COLO829 (cell line): ENCODE data around the gene ACACA.

Source experiments
- DNase-seq: peaks from one replicate; pipeline ENCODE4 v3.0.0; 2012; ENCODE audit warnings: low spot score

The ACACA gene

GRCh38 chr17:37068266-37068665 is 338.4 kb downstream of the ACACA start:
- DNase-seq: no peak

GRCh38 chr17:37067555-37068111 is 339.0 kb downstream of the ACACA start:
- DNase-seq: no peak

DNA sequence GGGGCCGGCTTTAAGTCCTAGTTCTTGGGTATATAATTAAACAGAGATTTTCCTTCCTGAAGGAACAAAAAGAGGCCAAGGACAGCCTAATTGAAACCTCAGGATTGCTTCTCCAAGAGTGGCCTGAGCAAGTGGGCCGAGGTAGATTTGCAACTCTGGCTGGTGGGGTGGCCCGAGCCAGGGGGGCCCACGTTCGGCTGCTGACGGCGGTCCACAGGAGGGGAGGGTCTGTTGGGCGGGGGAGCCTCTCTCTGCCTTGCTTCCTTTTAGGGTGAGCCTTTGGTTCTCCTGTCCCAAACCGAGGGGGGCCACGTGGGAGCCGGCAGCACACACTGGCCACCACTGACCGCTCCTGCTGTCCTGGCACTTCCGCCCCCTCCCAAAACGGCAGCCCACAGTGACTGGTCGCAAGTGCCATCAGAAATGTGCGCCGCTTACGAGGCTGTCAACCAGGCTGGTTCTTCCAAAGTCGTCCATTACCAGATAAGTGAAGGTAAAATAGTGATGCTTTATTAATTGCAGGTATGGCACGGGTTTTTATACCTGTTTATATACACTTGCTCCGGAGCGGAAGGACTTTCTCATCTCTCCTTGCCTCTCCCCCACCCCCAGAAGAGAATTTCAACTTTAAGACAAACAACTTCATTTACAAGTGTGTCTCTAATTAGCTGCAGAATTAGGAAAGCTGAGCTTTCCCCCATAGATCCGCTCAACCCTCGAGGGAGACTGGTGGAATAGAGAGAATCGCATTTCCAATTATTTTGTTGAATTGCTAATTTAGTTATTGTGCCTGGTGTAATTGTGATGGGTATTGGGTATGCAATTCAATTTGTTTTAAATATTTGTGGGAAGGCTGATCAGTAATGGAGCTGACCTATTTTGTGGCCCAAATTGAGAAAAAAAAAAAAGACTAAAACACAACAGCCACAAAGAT is 340.0 kb downstream of the ACACA start:
- DNase-seq: no peak

GRCh38 chr17:37065486-37066321 is 340.9 kb downstream of the ACACA start:
- no peak for DNase-seq

- DNase-seq: no peak
These were observed 341.7 kb downstream of the ACACA start for GRCh38 chr17:37064956-37065355.

DNA sequence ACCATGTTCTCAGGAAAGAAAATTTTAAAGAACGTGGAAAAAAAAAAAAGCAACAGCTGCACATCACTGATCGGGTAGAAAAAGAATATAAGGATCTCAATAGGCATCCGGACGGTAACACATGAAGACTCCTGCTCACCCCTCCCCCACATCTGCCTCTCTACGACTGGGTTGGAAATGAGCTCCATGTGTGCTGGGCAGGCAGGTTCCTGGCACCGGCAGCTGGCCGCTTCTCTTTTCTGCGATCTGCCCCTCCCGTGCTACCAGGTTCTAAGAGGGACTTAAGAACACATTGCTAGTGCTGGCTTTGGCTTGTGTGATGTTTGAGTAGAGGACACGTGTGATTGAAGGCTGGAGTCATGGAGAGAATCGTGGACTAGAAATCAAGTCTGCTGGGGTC is 342.4 kb downstream of the ACACA start:
- no peak for DNase-seq

GRCh38 chr17:37062021-37062420 is 344.6 kb downstream of the ACACA start:
- DNase-seq: no peak

DNA sequence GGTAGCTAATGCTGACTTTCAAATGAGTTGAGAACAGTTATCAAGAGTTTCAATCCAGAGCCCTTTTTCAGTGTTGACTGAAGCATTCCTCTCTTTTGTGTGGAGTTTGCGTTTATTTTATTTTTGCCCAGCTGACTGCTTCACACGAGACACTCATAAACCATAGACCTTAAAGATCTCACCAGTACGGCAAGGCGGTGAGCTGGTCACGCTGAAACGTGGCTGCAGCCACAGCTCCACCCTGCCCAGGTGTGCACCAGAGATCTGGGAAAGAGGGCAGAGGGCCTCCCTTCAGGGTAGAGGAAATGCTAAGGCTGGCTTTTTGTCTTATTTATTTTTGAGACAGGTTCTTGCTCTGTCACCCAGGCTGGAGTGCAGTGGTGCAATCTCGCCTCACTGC is 345.7 kb downstream of the ACACA start:
- no peak for DNase-seq

DNA sequence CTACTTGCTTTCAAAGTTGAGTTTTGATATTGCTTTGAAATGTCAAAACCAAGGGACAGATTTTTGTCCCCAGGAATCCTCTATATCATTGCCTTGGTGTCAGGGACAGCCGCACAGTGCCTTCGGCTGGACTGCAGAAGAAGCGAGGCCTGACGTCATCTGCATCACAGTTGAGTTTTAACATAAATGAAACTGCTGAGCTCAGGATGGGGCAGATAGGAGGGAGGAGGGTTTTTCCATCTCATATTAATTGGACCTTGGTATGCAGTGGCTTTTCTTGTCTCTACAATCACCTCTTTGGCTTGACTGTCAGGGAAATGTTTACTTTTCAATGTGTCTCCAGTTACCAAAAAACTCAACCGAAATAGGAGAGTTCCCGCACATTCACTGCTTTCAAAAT is 346.5 kb downstream of the ACACA start:
- DNase-seq: no peak

DNA sequence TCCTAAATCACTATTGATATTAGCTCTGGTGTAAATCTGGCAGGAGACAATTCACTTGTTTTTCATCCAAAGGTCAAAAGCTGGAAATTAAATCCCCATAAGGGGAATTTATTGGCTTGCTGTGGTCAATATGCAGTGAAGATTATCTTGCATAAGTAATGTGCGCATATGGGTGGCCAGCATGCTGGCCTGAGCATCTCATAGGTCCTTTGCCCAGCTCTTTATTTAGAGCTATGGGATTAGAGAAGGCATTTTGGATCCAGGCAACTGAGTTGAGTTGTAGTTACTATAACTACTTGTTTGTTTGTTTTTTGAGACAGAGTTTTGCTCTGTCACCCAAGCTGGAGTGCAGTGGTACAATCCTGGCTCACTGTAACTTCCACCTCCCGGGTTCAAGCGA is 347.1 kb downstream of the ACACA start:
- DNase-seq: no peak

DNA sequence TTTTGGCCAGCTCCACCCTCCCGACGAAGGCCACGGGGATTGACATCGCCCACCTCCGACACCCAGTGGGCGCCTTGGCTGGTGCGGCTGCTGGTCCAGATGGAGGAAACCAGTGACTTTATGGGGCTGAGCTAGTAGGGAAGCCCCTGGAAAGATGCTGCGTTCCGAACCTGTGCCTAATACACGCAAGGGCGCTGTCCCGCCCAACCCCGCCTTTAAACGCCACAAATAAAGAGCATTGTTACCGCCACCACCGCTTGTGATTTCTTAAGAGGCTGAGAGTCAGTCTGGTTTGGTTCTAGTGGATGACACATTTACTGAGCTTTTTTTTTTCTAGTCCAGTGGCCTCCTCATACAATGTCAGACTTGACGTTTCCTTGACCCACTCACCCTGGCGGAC is 350.0 kb downstream of the ACACA start:
- no peak for DNase-seq

- no peak for DNase-seq
These were observed 351.7 kb downstream of the ACACA start for GRCh38 chr17:37054894-37055293.

DNA sequence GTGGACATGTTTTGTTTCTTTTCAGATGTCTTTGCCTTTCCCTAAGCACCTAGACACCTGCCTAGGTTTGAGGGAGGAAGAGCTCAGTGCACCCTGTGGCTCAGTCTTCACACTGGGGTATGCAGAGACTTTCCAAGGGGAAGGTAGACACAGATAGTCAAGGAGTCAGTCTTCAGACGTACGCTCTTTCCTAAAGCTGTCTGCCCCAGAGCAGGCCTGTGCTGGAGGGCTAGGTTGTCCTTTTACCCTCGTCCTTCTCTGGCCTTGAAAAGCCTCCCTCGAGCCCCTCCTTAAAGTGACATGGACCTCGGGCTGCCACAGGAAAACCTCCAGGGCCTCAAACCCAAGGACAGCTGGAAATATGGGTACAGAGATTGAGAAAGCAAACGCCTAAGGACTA is 354.2 kb downstream of the ACACA start:
- DNase-seq: no peak

DNA sequence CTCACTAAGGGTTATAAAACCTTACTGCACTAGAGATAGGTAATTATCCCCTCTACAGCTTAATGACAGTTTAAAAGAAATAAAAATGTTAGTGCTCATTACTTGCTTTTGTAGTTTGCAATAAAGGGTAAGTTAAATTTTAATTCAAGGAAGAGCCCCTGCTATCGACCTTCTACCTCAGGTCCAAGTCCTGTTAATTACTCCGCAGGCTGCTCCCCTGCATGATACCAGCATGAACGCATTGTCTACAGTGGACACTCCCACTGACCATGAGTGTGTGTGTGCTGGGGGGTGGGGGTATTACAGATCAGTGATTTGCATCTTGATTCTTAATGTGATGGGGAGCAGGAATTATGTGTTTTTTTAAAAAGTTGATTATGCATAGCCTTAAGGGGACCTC is 354.8 kb downstream of the ACACA start:
- no peak for DNase-seq

DNA sequence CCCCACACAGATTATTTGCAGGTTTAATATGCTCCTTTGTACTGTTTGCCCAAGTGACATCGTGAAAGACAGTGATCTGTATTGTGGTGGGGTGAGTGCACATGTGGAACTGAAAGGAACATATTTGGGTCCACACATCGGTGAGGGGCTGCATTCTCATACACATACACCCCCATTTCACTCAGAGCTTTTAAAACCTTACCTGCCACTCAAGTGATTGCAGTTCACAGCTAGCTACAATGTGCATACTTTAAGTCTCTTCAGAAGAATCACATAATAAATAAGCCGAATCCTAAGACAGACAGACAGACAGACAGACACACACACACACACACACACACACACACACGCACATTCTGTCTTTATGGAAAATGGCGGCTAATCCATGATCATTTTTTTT is 355.3 kb downstream of the ACACA start:
- DNase-seq: no peak

GRCh38 chr17:37050920-37051319 is 355.7 kb downstream of the ACACA start:
- no peak for DNase-seq

DNA sequence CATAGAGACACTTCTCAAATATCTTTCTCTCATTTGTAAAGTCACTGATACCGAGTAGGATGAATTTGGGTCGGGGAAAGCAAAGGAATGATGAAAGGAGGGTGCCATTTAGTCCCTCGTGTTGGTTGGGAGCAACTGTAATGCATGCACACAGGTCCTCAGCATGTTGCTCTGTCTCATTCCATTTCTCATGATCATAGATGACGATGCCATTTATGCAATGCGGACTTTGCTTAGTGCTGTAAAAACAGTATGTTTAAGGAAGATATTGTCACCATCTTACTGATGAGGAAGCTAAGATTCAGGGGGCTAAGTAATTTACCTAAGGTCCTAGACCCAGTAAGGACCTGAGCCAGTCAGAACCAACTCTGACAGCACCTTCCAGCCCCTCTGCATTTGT is 357.8 kb downstream of the ACACA start:
- no peak for DNase-seq

DNA sequence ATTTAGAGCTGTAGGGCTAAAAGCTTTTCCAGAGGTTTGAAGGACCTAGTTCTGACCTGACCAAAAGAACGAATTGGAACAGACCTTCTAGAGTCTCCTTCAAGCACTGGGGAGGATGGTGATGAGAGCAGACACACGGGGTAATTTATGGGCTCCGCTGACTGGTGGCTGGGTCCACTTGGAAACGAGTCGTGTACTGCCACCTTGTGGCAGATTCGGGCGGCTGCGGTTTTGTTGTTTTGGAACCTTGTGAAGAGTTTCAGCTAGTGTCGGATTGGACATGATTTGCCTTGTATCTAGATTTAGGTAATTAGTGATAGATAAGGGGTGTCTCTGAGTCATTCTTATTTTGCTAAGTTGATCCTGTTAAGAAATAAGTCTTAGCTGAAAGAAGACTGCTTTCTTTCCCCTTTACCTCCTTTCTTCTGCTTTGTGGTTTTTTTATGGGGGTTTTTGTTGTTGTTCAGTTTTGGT is 359.0 kb downstream of the ACACA start:
- DNase-seq: peak; percentile 58

DNA sequence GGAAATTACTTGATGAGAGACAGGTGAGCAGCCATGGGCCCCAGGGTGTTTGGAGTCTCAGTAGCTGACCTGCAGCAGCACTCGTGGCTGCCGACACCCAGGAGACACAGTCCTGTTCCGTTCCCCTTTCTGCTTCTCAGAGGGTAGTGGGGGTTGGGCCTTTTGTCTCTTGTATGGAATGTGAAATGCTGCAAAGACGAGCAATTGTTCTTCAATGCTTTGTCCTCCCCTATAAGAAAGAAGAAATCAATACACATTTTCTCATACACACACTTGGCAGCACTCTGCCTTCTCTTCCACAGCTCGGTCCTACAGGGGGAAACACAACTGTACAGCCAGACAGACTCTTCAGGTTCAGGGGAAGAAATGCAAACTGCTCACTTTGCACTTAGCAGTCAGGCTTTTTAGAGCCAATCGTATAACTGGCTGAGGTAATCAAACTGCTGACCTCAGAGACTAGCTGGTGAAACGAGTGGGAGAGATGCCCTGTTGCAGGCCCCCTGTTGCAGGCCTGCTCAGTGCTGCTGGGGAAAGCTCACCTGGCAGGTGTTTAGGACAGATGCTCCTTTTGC is 361.2 kb downstream of the ACACA start:
- no peak for DNase-seq

GRCh38 chr17:37043201-37043600 is 363.4 kb downstream of the ACACA start:
- peak; percentile 26 for DNase-seq

DNA sequence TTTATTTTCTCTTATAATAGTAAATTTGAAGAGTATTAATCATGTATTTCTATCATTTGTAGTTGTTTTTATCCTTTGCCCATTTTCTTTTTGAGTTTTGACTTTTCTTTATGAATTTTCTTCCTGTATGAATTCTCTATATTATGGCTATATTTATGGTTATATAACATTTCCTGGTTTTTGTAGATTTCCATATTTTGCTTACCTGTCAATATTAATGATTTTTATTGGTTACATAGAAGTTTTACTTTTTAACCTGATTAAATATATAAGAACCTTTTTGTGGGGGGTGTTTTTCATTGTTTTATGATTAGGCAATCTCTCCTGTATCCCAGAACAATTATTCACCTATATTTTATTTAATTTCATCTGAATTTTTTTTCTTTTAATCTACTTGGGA is 364.7 kb downstream of the ACACA start:
- no peak for DNase-seq

- no peak for DNase-seq
These were observed 367.4 kb downstream of the ACACA start for GRCh38 chr17:37039269-37039668.
